ENCODE results near the gene CANT1.

DNA sequence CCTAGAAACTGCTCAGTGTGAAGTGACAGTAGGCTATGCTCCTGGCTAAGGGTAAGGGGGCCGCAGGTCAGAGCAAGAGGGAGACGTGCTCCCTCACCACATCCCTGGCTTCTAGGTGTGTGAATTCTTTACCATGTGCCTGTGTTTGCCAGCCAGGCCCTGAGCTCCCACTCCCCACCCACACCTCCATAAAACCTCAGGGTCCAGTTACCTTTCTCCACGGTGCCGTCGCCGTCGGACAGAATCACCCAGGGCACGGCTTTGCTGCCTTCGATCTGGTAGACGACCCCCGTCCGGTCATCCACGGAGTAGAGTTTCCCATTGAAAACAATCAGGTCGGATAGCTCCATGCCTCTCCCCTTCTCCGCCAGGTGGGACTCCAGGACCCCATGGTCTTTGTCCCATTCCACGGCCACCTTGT lies 12.8 kb downstream of the CANT1 start:
- TF ChIP-seq POLR2AphosphoS5 (IDR thresholded peaks at IDR 0.05), result no peak
- TF ChIP-seq, protein P1, sequence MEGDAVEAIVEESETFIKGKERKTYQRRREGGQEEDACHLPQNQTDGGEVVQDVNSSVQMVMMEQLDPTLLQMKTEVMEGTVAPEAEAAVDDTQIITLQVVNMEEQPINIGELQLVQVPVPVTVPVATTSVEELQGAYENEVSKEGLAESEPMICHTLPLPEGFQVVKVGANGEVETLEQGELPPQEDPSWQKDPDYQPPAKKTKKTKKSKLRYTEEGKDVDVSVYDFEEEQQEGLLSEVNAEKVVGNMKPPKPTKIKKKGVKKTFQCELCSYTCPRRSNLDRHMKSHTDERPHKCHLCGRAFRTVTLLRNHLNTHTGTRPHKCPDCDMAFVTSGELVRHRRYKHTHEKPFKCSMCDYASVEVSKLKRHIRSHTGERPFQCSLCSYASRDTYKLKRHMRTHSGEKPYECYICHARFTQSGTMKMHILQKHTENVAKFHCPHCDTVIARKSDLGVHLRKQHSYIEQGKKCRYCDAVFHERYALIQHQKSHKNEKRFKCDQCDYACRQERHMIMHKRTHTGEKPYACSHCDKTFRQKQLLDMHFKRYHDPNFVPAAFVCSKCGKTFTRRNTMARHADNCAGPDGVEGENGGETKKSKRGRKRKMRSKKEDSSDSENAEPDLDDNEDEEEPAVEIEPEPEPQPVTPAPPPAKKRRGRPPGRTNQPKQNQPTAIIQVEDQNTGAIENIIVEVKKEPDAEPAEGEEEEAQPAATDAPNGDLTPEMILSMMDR (IDR thresholded peaks at IDR 0.05), result no peak

Data from stomach (tissue), 4 donors.